Smooth muscle cell (in vitro differentiated cells): Measurements from ENCODE around the gene NES. TPM values are rescaled to one million over a fixed set of nuclear protein-coding genes. Genes with fewer than 3 reads are reported as not detected.

ENCODE experiments used
- DNase-seq: peaks from one replicate; lab custom pipeline; 2025; ENCODE audit not compliant: unreplicated experiment; lab: John Stamatoyannopoulos, UW
- H2AFZ ChIP-seq: fragments of 200-600 bp; sonication (generic); 2 replicates; pipeline ENCODE4 v1.6.0; 2016; ENCODE audit warnings: antibody characterized with exemption, low read depth, mild to moderate bottlenecking
- H3F3A ChIP-seq: fragments of 200-600 bp; sonication (generic); 2 replicates; pipeline ENCODE4 v1.6.0; 2017; ENCODE audit warnings: antibody characterized with exemption, low read depth
- H3K27ac ChIP-seq: fragments of 200-600 bp; sonication (generic); 2 replicates; pipeline ENCODE4 v1.5.1; 2016; ENCODE audit warnings: low read depth, mild to moderate bottlenecking
- H3K27me3 ChIP-seq: fragments of 200-600 bp; sonication (generic); 2 replicates; pipeline ENCODE4 v1.6.1; 2016; ENCODE audit warnings: low read depth, mild to moderate bottlenecking
- H3K36me3 ChIP-seq: fragments of 200-600 bp; sonication (generic); 2 replicates; pipeline ENCODE4 v1.5.1; 2016; ENCODE audit warnings: low read depth
- H3K4me1 ChIP-seq: fragments of 200-600 bp; sonication (generic); 2 replicates; pipeline ENCODE4 v1.5.1; 2016; ENCODE audit warnings: low read depth
- H3K4me2 ChIP-seq: fragments of 200-600 bp; sonication (generic); 2 replicates; pipeline ENCODE4 v1.6.0; 2016; ENCODE audit warnings: mild to moderate bottlenecking
- H3K4me3 ChIP-seq: fragments of 200-600 bp; sonication (generic); 2 replicates; pipeline ENCODE4 v1.5.1; 2016; ENCODE audit warnings: mild to moderate bottlenecking
- H3K79me2 ChIP-seq: fragments of 200-600 bp; sonication (generic); 2 replicates; pipeline ENCODE4 v1.6.0; 2016; ENCODE audit warnings: low read depth, mild to moderate bottlenecking
- H3K9ac ChIP-seq: fragments of 200-600 bp; sonication (generic); 2 replicates; pipeline ENCODE4 v1.6.0; 2016; ENCODE audit warnings: low read depth
- H3K9me3 ChIP-seq: fragments of 200-600 bp; sonication (generic); replicated peaks from 2 replicates; pipeline ENCODE4 v1.5.1; 2016; ENCODE audit warnings: low read depth
- H4K20me1 ChIP-seq: fragments of 200-600 bp; sonication (generic); 2 replicates; pipeline ENCODE4 v1.6.0; 2016; ENCODE audit warnings: low read depth
- WGBS: methylation state at CpG from one replicate; pipeline ENCODE4 v1.1.7; 2016; ENCODE audit warnings: low lambda C conversion rate; 5-methylcytosine and 5-hydroxymethylcytosine counted together
- polyA plus RNA-seq: library from polyadenylated mRNA; unstranded; fragments of >200 nt; fragmentation: Nextera tagmentation; extraction: Ambion mirVana; gene quantifications from 2 replicates; pipeline ENCODE4 v1.2.1, GENCODE V29; 2016
- total RNA-seq: library from RNA; depleted of rRNA; stranded (reverse); fragments of >200 nt; gene quantifications from 2 replicates; pipeline ENCODE4 v1.2.3, GENCODE V29; 2014
- TF ChIP-seq, protein P1 (sequence below): fragments of 200-600 bp; sonication (generic); IDR thresholded peaks from 2 replicates; pipeline ENCODE4 v1.5.1; 2017; ENCODE audit warnings: borderline replicate concordance, mild to moderate bottlenecking, antibody characterized with exemption; ENCODE audit not compliant: insufficient read depth, poor library complexity, severe bottlenecking

The NES gene
- total and polyA plus RNA-seq, 2 experiments from 2014 or later = 11.3 to 28.5 TPM

DNA sequence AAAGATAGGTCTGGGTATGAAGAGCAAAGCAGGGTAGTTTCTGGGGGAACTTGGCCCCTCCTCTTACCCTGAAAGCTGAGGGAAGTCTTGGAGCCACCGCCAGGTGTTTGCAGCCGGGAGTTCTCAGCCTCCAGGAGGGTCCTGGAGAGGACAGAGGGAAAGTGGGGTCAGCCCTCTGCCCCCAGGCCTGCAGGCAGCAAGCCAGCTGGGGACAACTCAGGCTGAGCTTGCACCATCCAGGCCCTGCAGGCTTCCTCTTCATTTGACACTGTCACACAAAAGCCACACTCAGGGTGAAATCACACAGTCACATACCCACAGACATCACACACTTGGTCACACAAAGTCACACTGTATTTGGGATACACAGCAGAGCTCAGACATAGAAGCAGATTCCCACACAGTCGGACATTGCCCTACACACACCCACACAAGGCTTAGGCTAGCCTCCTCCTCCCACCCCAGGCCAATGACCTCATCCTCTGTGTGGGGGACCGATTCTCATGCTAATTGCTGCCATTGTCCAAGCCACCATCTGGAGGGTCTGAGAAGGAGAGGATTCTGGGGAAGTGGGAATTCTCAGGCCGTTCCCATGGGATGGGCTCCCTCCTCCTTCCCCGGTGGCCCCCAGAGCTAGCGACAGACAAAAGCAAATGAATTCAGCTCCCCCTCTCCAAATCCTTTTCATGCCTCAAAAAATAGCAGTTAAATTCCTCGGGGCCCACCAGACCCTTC, 3.7 kb downstream of the NES start:
- no peaks in the 10 kb centered on the region for H3K27me3 ChIP-seq
- peaks cover 51% of the 10 kb centered on the region for H3K4me1 ChIP-seq
- peaks cover 14% of the 10 kb centered on the region for H3F3A ChIP-seq
- no peak overlapping the region for H2AFZ ChIP-seq
- no peaks in the 10 kb centered on the region for H3K36me3 ChIP-seq
- WGBS = 42% methylated on average over 8 of the region's 8 CpGs
- H3K4me2 ChIP-seq = peak overlapping the region; percentile 91
- TF ChIP-seq, protein P1, sequence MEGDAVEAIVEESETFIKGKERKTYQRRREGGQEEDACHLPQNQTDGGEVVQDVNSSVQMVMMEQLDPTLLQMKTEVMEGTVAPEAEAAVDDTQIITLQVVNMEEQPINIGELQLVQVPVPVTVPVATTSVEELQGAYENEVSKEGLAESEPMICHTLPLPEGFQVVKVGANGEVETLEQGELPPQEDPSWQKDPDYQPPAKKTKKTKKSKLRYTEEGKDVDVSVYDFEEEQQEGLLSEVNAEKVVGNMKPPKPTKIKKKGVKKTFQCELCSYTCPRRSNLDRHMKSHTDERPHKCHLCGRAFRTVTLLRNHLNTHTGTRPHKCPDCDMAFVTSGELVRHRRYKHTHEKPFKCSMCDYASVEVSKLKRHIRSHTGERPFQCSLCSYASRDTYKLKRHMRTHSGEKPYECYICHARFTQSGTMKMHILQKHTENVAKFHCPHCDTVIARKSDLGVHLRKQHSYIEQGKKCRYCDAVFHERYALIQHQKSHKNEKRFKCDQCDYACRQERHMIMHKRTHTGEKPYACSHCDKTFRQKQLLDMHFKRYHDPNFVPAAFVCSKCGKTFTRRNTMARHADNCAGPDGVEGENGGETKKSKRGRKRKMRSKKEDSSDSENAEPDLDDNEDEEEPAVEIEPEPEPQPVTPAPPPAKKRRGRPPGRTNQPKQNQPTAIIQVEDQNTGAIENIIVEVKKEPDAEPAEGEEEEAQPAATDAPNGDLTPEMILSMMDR = no peak
- H3K79me2 ChIP-seq = peaks cover 41% of the 10 kb centered on the region
- H3K4me3 ChIP-seq = no peak overlapping the region
- H3K27ac ChIP-seq = peak overlapping the region; percentile 19
- H4K20me1 ChIP-seq = peaks cover 35% of the 10 kb centered on the region
- no peak for DNase-seq
- peak overlapping the region; percentile 3 for H3K9ac ChIP-seq
- no peaks in the 10 kb centered on the region for H3K9me3 ChIP-seq

DNA sequence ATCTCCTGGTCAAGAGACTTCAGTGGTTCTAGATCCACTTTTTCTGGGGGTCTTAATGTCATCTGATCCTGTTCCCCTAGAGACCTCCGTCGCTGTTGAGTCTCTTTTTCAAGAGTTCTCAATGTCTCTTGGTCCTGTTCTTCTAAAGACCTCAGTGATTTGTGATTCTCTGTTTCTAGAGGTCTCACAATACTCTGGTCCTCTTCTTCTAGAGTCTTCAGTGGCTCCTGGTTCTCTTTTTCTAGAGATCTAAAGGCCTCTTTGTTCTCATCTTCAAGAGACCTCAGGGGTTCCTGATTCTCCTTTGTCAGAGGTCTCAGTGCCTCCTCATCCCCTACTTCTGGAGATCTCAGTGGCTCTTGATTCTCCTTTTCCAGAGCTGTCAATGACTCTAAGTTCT, 5.4 kb downstream of the NES start:
- Histone ChIP-seq H3K36me3 (no peaks in the 10 kb centered on the region), H3K4me3 (no peak overlapping the region), H4K20me1 (peaks cover 35% of the 10 kb centered on the region), H3K4me2 (no peak overlapping the region), H3K4me1 (peaks cover 60% of the 10 kb centered on the region), H3K9ac (no peak overlapping the region), H2AFZ (no peak overlapping the region), H3K27me3 (no peaks in the 10 kb centered on the region), H3K27ac (no peak overlapping the region), H3K79me2 (peaks cover 37% of the 10 kb centered on the region), H3K9me3 (no peaks in the 10 kb centered on the region), H3F3A (peaks cover 14% of the 10 kb centered on the region)
- 98% methylated on average over 2 of the region's 2 CpGs for WGBS
- DNase-seq = no peak
- TF ChIP-seq, protein P1 = no peak

DNA sequence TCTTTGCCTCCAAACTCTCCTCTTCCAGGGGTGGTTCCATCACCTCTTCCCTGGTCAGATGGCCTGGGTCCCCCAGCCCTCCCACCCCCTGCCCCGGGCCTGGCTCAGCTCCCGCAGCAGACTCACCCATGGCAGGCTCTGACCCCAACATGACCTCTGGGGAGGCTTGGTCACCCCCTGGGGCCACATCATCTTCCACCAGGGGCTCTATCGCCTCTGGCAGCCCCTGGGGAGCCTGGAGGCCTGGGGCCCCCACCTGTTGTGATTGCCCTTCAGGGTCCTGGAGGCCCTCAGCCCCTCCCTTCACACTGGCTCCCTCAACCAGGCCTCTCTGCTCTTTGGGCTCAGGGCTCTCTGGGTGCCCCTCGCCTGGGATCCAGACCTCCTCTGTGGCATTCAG, 6.4 kb downstream of the NES start:
- Histone ChIP-seq H3K36me3 (no peaks in the 10 kb centered on the region), H3K9me3 (no peaks in the 10 kb centered on the region), H3K4me3 (no peak overlapping the region), H4K20me1 (peaks cover 27% of the 10 kb centered on the region), H3K4me2 (no peak overlapping the region), H3K27ac (no peak overlapping the region), H3K79me2 (peaks cover 27% of the 10 kb centered on the region), H2AFZ (no peak overlapping the region), H3K4me1 (peaks cover 55% of the 10 kb centered on the region), H3F3A (peaks cover 14% of the 10 kb centered on the region), H3K9ac (no peak overlapping the region), H3K27me3 (no peaks in the 10 kb centered on the region)
- DNase-seq = no peak
- WGBS = 86% methylated on average over 4 of the region's 4 CpGs
- TF ChIP-seq, protein P1 = no peak

DNA sequence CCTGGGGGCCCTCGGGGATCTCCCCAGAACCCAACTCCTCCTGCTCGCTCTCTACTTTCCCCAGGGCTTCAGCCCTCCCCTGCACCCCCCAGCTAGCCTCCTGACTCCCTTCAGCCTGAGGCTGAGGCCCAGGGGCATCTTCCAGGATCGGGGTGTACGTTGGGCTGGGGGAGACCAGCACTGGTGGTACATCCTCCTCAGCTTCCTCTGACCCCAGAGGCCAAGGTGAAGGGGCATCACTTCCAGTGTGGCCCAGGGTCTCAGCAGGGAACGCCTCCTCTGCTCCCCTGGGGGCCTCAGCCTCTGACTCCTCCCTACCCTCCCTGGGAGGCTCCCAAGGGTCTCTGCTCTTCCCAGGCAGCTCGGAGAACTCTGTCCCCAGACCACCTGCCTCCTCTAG, 6.8 kb downstream of the NES start:
- H3K4me3 ChIP-seq = no peak overlapping the region
- peaks cover 23% of the 10 kb centered on the region for H3K79me2 ChIP-seq
- no peak overlapping the region for H3K4me2 ChIP-seq
- no peaks in the 10 kb centered on the region for H3K9me3 ChIP-seq
- WGBS = 100% methylated on average over 4 of the region's 6 CpGs
- no peaks in the 10 kb centered on the region for H3K36me3 ChIP-seq
- peaks cover 23% of the 10 kb centered on the region for H4K20me1 ChIP-seq
- H3K27ac ChIP-seq = no peak overlapping the region
- H2AFZ ChIP-seq = no peak overlapping the region
- TF ChIP-seq, protein P1 = no peak
- DNase-seq = no peak
- peaks cover 54% of the 10 kb centered on the region for H3K4me1 ChIP-seq
- H3K27me3 ChIP-seq = no peaks in the 10 kb centered on the region
- no peak overlapping the region for H3K9ac ChIP-seq
- peaks cover 15% of the 10 kb centered on the region for H3F3A ChIP-seq
